Immature natural killer cell (primary cell): Measurements from ENCODE around the gene IGSF21. TPM values are rescaled to one million over a fixed set of nuclear protein-coding genes. Genes with fewer than 3 reads are reported as not detected.

Source experiments
- DNase-seq, 3 donors: peaks; one replicate each; pipeline ENCODE4 v3.0.0; 2022; ENCODE audit warnings: mixed read lengths in 1 of 3
- H3K27ac Mint-ChIP-seq, 6 donors: one replicate each; pipeline ENCODE4 v1.8.0; 2020; ENCODE audit warnings: mixed read lengths in 6 of 6, mild to moderate bottlenecking in 5 of 6, inconsistent platforms in 4 of 6, moderate library complexity in 3 of 6
- H3K27me3 Mint-ChIP-seq, 3 donors: one replicate each; pipeline ENCODE4 v1.8.0; 2020 to 2021; ENCODE audit warnings: low read depth in 3 of 3, mild to moderate bottlenecking in 3 of 3, mixed read lengths in 3 of 3, moderate library complexity in 3 of 3, inconsistent platforms in 1 of 3
- H3K36me3 Mint-ChIP-seq, 3 donors: one replicate each; pipeline ENCODE4 v1.8.0; 2020; ENCODE audit warnings: mixed read lengths in 3 of 3, inconsistent platforms in 2 of 3, mild to moderate bottlenecking in 2 of 3
- H3K4me1 Mint-ChIP-seq, 2 donors: one replicate each; pipeline ENCODE4 v1.8.0; 2020; ENCODE audit warnings: inconsistent platforms in 2 of 2, mild to moderate bottlenecking in 2 of 2, mixed read lengths in 2 of 2, moderate library complexity in 1 of 2
- H3K4me3 Mint-ChIP-seq, 5 donors: one replicate each; pipeline ENCODE4 v1.8.0; 2020; ENCODE audit warnings: mild to moderate bottlenecking in 5 of 5, mixed read lengths in 5 of 5, inconsistent platforms in 3 of 5, moderate library complexity in 3 of 5
- H3K9me3 Mint-ChIP-seq, 6 donors: one replicate each; pipeline ENCODE4 v1.8.0; 2020; ENCODE audit warnings: mild to moderate bottlenecking in 6 of 6, mixed read lengths in 6 of 6, inconsistent platforms in 4 of 6, moderate library complexity in 3 of 6
- polyA plus RNA-seq, 3 donors: library from polyadenylated mRNA; unstranded; fragments of 300-500 nt; fragmentation: Illumina TruSeq; gene quantifications; one replicate each; pipeline ENCODE4 v1.2.3, GENCODE V29; 2021

The IGSF21 gene
- polyA plus RNA-seq, 3 donors from 2014 or later, result not detected

DNA sequence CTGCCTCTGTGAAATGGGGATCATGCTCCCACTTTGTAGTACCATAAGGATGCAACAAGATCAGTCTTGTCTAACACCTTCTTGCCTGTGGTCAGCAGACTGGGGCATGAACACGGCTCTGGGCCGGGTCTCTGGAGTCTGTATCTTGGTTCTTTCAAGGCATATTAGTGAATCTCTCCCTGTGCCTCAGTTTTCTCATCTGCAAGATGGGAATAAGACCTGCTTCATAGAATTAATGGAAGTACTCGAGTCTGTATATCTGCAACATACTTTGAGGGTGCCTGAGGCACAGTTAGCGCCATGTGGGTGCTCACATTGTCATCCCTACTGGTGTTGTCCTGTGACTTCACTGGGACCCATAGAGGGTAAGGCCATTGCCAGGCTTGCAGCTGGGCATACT, 84.6 kb downstream of the IGSF21 start:
- DNase-seq, result no peak
- no peak overlapping the region for H3K27ac Mint-ChIP-seq
- H3K27me3 Mint-ChIP-seq, result peaks cover 1 to 18% (median 9%) of the 10 kb centered on the region in 3 donors
- no peaks in the 10 kb centered on the region for H3K36me3 Mint-ChIP-seq
- H3K4me1 Mint-ChIP-seq, result no peaks in the 10 kb centered on the region
- no peak overlapping the region for H3K4me3 Mint-ChIP-seq
- H3K9me3 Mint-ChIP-seq, result no peaks in the 10 kb centered on the region

DNA sequence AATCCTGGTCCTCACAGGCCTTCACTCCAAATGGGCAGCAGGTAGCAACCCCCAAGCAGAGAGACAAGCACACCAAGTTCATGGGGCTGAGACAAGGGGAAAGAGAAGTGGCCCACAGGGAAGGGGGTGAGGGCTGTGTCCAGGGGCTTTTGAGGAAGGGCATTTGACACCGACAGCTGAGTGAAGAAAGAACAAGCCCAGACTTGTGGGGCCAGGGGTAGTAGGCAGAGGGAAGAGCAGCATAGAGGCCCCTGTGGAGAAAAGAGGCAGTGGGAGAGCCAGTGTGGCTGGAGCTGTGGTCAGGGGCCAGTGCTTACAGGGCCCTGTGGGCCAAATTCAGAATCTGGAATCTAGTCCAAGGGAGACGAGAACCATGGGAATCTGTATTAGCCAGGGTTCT, 85.4 kb downstream of the IGSF21 start:
- Mint-ChIP-seq H3K27ac (no peak overlapping the region), H3K36me3 (no peaks in the 10 kb centered on the region), H3K4me3 (no peak overlapping the region), H3K4me1 (no peaks in the 10 kb centered on the region), H3K9me3 (no peaks in the 10 kb centered on the region), H3K27me3 (peaks cover 1 to 18% (median 9%) of the 10 kb centered on the region in 3 donors)
- no peak for DNase-seq

DNA sequence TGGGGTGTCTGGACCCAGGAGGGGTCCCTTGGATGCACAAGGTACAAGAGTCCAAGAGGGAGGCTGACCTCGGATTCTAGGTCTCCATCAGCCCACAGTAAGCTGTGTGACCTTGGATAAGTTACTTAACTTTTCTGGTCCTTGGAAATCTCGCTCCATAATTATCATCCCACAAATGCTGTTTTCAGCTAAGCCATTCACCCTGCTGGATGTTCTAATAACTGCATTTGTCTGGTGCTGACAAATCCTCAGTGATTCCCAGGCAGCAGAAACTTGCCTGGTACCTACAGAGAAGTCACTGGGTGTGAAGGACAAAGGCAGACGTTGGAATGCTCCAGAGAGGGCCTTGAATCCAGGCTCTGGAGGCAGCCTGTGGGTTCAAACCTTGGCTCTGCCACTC, 89.7 kb downstream of the IGSF21 start:
- no peak overlapping the region for H3K27ac Mint-ChIP-seq
- H3K4me3 Mint-ChIP-seq, result no peak overlapping the region
- H3K4me1 Mint-ChIP-seq, result no peaks in the 10 kb centered on the region
- no peak for DNase-seq
- no peaks in the 10 kb centered on the region for H3K36me3 Mint-ChIP-seq
- H3K27me3 Mint-ChIP-seq, result peaks cover 2 to 16% (median 7%) of the 10 kb centered on the region in 3 donors
- no peaks in the 10 kb centered on the region for H3K9me3 Mint-ChIP-seq

DNA sequence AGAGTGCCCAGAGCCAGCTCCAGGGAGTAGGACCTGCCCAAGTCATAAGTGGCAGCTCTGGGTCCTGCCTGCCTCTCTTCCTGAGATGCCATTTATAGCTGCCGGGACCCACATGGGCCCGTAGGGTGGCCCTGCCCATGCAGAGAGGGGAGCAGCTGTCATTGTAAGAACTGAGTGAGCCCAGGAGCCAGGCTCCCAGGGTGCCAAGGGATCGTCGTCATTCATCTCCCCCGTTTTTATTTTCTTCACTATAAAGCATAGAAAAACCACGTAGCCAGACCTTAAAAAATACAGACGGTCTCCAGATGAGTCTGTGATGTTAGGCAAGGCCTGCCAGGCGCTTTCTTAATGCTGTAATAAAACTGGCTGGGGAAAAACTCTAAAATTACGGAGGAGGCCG, 90.7 kb downstream of the IGSF21 start:
- H3K27ac Mint-ChIP-seq, result no peak overlapping the region
- H3K27me3 Mint-ChIP-seq, result peaks cover 2 to 14% (median 7%) of the 10 kb centered on the region in 3 donors
- H3K9me3 Mint-ChIP-seq, result no peaks in the 10 kb centered on the region
- H3K36me3 Mint-ChIP-seq, result no peaks in the 10 kb centered on the region
- no peak for DNase-seq
- H3K4me1 Mint-ChIP-seq, result no peaks in the 10 kb centered on the region
- no peak overlapping the region for H3K4me3 Mint-ChIP-seq

DNA sequence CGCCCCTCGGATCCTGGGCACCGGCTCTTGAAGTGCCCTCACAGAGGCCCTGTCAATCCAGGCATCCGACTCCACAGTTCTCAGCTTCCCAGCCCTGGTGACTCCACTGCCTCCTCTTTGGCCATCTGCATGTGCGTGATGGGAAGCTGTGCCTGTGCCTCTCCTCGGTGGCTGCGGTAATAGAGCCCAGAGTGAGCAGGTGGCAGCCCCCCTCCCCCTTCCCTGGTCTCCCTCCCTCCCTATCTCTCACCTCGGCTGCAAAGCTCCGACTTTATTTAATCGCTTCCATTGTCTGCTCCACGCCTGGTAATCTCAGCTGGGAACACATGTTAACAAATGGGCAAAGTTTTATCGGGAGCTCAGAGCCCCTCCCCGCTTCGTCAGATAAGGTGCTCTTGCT, 91.9 kb downstream of the IGSF21 start:
- Mint-ChIP-seq H3K4me3 (no peak overlapping the region), H3K4me1 (no peaks in the 10 kb centered on the region), H3K36me3 (no peaks in the 10 kb centered on the region), H3K27ac (no peak overlapping the region), H3K9me3 (no peaks in the 10 kb centered on the region), H3K27me3 (peaks cover 2 to 14% (median 4%) of the 10 kb centered on the region in 3 donors)
- no peak for DNase-seq

DNA sequence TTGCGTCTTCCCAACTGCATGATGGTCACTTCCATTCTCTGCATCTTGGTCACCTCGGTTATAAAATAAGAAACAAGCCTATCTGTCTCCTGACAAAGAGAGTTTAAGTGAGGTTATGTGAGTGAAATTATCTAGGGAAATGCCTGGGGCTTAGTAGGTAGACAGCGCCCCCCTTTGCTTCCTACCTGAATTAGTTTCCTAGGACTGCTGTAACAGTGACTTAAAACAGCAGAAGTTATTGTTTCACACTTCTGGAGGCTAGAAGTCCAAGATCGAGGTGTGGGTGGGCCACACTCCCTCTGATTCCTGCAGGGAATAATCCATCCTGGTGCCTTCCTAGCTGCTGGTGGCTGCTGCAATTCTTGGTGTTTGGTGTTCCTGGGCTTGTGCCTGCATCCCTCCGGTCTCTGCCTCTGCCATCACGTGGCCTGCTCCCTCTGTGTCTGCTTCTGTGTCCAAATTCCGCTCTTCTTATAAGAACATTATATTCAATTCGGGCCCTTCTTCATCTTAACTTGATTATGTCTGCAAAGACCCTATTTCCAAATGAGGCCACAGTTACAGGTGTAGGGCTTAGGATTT, 92.6 kb downstream of the IGSF21 start:
- Mint-ChIP-seq H3K36me3 (no peaks in the 10 kb centered on the region), H3K4me3 (no peak overlapping the region), H3K4me1 (no peaks in the 10 kb centered on the region), H3K9me3 (no peaks in the 10 kb centered on the region), H3K27ac (no peak overlapping the region), H3K27me3 (peaks cover 2 to 14% (median 4%) of the 10 kb centered on the region in 3 donors)
- no peak for DNase-seq

DNA sequence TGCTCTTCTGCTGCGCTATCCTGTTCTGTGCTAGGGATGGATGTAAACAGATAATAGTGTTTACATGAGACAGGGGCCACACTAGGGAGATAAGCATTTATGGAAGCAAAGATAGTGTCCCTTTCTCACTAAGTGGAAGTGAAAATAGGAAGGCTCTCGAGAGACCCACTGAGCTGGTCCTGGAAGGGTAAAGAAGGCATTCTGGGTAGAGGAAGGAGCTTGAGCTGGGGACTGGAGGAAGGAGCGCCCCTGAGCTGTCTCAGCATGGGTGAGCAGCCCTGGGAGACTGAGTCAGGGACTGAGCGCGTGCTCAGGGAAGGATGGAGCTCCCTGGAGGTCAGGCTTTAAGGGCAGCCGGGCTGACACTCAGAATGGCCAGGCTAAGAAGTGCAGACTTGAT, 93.3 kb downstream of the IGSF21 start:
- Mint-ChIP-seq H3K4me1 (no peaks in the 10 kb centered on the region), H3K4me3 (no peak overlapping the region), H3K36me3 (no peaks in the 10 kb centered on the region), H3K27me3 (peaks cover 2 to 12% (median 4%) of the 10 kb centered on the region in 3 donors), H3K9me3 (no peaks in the 10 kb centered on the region), H3K27ac (no peak overlapping the region)
- no peak for DNase-seq

DNA sequence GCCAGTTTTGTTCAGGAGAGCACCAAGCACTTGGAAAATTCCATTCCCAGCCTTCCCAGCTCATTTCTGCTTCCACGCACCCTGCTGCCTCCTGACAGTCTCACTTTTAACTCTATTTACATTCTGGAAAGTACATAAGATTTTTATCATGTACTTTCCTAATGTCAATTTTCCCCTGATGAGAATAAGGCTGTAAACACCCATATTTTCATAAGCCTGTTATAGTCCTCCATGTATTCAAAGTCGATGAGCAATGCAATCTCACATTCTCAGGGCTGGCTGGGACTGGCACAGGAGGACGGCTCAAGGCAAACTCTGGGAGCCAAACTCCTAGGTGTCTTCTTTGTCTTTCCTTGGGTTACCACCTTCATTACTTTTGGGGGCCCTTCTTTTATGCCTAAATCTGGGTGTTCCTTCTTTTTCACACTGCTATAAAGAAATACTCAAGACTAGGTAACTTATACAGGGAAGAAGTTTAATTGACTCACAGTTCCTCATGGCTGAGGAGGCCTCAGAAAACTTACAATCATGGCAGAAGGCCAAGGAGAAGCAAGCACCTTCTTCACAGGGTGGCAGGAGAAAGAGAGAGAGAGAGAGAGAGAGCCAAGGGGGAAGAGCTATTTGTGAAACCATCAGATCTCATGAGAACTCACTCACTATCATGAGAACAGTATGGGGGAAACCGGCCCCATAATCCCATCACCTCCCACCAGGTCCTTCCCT, 94.6 kb downstream of the IGSF21 start:
- Mint-ChIP-seq H3K4me3 (no peak overlapping the region), H3K9me3 (no peaks in the 10 kb centered on the region), H3K27ac (no peak overlapping the region), H3K36me3 (no peaks in the 10 kb centered on the region), H3K27me3 (peaks cover 2 to 12% (median 4%) of the 10 kb centered on the region in 3 donors), H3K4me1 (no peaks in the 10 kb centered on the region)
- DNase-seq, result no peak

DNA sequence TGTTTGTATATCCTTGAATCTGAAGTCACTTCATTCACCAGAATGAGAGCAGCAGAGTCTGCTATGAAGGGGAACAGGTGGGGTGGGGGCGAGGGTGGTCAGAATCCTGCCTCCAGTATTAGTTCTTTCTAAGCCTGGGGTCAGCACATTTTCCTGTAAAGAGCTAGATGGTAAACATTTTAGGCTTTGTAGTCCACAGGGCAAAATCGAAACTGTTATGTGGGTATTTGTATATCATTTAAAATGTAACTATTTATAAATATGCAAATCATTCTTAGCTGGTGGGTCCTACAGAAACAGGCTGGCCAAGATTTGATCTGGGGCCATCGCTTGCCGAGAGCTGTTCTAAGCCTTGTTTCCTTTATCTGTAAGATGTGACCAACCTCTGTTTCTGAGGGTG, 96.0 kb downstream of the IGSF21 start:
- H3K27ac Mint-ChIP-seq, result no peak overlapping the region
- H3K4me1 Mint-ChIP-seq, result no peaks in the 10 kb centered on the region
- H3K36me3 Mint-ChIP-seq, result no peaks in the 10 kb centered on the region
- peaks cover 3 to 12% (median 4%) of the 10 kb centered on the region in 3 donors for H3K27me3 Mint-ChIP-seq
- H3K9me3 Mint-ChIP-seq, result peaks cover 0 to 2% (median 0%) of the 10 kb centered on the region in 6 donors
- no peak overlapping the region for H3K4me3 Mint-ChIP-seq
- no peak for DNase-seq

DNA sequence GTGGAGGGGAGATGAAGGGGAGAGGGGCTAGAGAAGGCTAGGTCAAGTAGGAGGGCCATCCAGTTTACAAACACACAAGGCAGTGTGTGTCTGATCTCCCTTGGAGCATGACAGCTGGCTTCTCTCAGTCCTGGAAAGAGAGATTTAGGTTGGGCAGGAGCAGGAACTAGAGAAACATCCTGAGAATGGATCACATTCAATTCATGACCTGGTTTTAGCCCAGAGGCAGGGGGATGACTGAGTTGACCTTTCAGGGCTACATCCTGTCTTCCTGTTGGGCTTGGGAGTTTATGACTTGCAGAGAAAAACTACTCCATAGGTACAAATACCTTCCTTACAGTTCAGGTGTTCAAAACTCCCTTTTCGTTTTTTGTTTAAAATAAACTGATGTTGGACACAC, 97.0 kb downstream of the IGSF21 start:
- Mint-ChIP-seq H3K27me3 (peaks cover 3 to 11% (median 4%) of the 10 kb centered on the region in 3 donors), H3K36me3 (no peaks in the 10 kb centered on the region), H3K4me3 (no peak overlapping the region), H3K27ac (no peak overlapping the region), H3K4me1 (no peaks in the 10 kb centered on the region), H3K9me3 (peaks cover 0 to 2% (median 0%) of the 10 kb centered on the region in 6 donors)
- no peak for DNase-seq

DNA sequence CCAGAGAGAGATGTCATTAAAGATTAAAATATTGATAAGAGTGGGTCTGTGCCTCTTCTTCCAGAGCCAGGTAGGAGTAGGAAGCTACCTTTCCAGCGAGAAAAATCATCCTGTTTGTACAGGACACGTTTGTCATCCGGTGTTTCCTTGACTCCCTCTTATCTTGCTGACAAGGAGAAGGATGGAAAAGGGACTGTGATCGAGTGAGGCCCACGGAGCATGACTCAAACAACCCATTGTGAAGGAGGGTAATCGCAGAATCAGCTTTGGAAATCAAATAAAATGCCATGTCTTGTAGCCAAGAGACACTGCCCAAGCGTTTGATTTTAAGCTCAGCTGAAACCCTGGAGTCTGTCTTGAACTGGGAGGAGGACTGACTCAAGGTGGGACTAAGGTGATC, 97.7 kb downstream of the IGSF21 start:
- H3K27ac Mint-ChIP-seq, result no peak overlapping the region
- peaks cover 0 to 2% (median 0%) of the 10 kb centered on the region in 6 donors for H3K9me3 Mint-ChIP-seq
- no peaks in the 10 kb centered on the region for H3K36me3 Mint-ChIP-seq
- H3K4me1 Mint-ChIP-seq, result no peaks in the 10 kb centered on the region
- H3K4me3 Mint-ChIP-seq, result no peak overlapping the region
- peaks cover 3 to 10% (median 3%) of the 10 kb centered on the region in 3 donors for H3K27me3 Mint-ChIP-seq
- no peak for DNase-seq

DNA sequence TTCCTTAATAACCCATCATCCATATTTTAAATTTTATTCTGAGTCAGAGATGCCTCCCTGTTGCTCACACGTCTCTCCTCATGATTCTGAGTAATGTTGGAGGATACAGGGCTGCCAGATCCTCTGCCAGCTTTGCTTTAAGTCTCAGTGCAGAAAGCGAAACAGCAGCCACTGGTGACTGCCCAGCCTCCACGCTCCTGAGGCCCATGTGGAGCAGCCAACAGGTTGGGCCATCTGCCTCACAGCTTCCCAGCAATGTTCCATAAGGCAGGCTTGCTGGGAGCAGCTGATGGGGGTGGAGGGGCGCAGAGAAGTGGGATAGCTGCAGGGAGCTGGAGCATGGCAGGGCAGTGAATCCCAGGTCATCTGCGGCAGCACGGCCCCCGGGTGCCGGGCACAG, 104.2 kb downstream of the IGSF21 start:
- DNase-seq, result no peak
- Mint-ChIP-seq H3K4me1 (no peaks in the 10 kb centered on the region), H3K27me3 (peaks cover 2 to 4% (median 3%) of the 10 kb centered on the region in 3 donors), H3K36me3 (no peaks in the 10 kb centered on the region), H3K27ac (no peak overlapping the region), H3K9me3 (peaks cover 0 to 2% (median 0%) of the 10 kb centered on the region in 6 donors), H3K4me3 (no peak overlapping the region)

DNA sequence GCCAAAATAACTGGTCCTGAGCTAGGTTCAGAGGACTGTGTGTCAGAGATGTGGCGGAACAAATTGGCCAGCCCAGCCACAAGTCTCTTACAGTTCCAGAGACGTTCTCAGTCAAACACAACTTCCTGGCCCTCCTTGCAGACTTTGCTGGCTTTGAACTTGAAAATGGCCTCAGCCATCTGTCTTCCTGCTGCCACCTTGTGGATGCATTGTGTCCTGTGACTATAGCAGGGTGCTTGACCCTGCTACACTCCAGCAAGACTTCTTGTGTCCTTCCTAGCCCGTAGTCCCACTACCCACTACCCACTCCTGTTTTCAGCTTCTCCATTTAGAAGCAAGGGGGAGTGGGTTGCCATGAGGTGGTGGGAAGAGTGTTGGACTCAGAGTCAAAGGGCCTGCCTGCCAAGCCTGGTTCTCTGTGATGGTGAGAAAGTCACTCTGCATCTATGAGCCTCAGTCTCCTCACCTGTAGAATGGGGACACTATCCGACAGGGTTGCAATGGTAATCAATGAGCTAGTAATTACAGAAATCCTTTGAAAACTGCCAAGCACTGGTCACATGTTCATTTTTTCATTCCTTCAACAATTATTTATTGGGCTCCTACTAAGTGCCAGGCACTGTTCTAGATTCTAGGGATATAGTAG, 109.9 kb downstream of the IGSF21 start:
- Mint-ChIP-seq H3K9me3 (no peaks in the 10 kb centered on the region), H3K36me3 (no peaks in the 10 kb centered on the region), H3K4me1 (no peaks in the 10 kb centered on the region), H3K27me3 (peaks cover 2 to 7% (median 3%) of the 10 kb centered on the region in 3 donors), H3K27ac (no peak overlapping the region), H3K4me3 (no peak overlapping the region)
- no peak for DNase-seq

DNA sequence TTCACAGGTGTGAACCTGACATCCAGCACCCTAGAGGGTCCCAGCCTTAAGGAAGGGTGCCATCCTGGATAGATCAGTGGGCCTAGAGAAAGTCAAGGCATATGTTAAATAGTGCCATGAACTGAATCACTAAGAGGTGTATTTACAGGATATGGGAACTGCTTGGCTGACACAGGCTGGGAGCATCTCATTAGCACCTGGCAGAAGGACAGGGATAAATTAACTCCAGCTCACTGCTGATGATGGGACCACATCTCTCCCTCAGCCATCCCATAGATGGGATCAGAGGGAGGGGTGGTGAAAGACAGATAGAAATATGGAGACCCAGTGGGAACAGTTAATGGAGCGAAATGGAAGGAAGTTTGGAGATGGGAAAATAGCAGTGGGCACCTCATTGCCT, 122.0 kb downstream of the IGSF21 start:
- no peaks in the 10 kb centered on the region for H3K36me3 Mint-ChIP-seq
- H3K27me3 Mint-ChIP-seq, result peaks cover 0 to 17% (median 9%) of the 10 kb centered on the region in 3 donors
- peaks cover 7 to 29% (median 9%) of the 10 kb centered on the region in 6 donors for H3K9me3 Mint-ChIP-seq
- H3K4me1 Mint-ChIP-seq, result no peaks in the 10 kb centered on the region
- no peak overlapping the region for H3K27ac Mint-ChIP-seq
- DNase-seq, result no peak
- no peak overlapping the region for H3K4me3 Mint-ChIP-seq
